Panc1 (cell line): ENCODE measurements around the gene NID1. TPM values are rescaled to one million over a fixed set of nuclear protein-coding genes. Genes with fewer than 3 reads are reported as not detected.
A peak's percentile ranks its signal among the peaks of the same experiment; 100 is the strongest.

Experiments
- ATAC-seq: fragments of 200-7000 bp; cut with Tn5 transposase; 2 replicates; pipeline ENCODE4 v1.9.1; 2020; ENCODE audit warnings: mild to moderate bottlenecking, moderate library complexity
- BruUV-seq: library from RNA; stranded (reverse); fragments of 400-500 nt; replicated peaks from 2 replicates; lab custom pipeline; 2021; lab: Mats Ljungman, UMichigan
- CTCF ChIA-PET: fragments of 300-600 bp; sonication (Branson Sonifier 250); formaldehyde crosslinking; loops from one replicate; lab custom pipeline; 2022; ENCODE audit warnings: antibody characterized with exemption; lab: Charles Lee
- POLR2A ChIA-PET: fragments of 300-600 bp; sonication (Branson Sonifier 250); formaldehyde crosslinking; loops from one replicate; lab custom pipeline; 2022; ENCODE audit warnings: antibody characterized with exemption; lab: Charles Lee
- DNase-seq: peaks from one replicate; pipeline ENCODE4 v3.0.0-alpha.2; 2010; ENCODE audit warnings: low read depth, low spot score
- H3K27ac ChIP-seq: 2 replicates; pipeline ENCODE4 v1.5.1; 2011; ENCODE audit warnings: mild to moderate bottlenecking, low read length, inconsistent platforms
- H3K27me3 ChIP-seq: fragments of 200-500 bp; sonication (Bioruptor generic); 2 replicates; pipeline ENCODE4 v1.6.0; 2014; ENCODE audit warnings: low read length, inconsistent platforms; ENCODE audit not compliant: control insufficient read depth, insufficient read depth
- H3K36me3 ChIP-seq: fragments of 200-500 bp; sonication (Bioruptor generic); 2 replicates; pipeline ENCODE4 v1.5.1; 2014; ENCODE audit warnings: inconsistent platforms, mild to moderate bottlenecking, low read length, moderate library complexity; ENCODE audit not compliant: control insufficient read depth, insufficient read depth
- H3K4me1 ChIP-seq: 2 replicates; pipeline ENCODE4 v1.5.1; 2011; ENCODE audit warnings: inconsistent platforms, mild to moderate bottlenecking, low read length, moderate library complexity; ENCODE audit not compliant: control insufficient read depth, insufficient read depth
- H3K4me3 ChIP-seq, 2 experiments: 2 replicates each; pipeline ENCODE4 v1.5.1; 2011 to 2012; ENCODE audit warnings: low read depth in 2 of 2, low read length in 2 of 2, mild to moderate bottlenecking in 2 of 2, inconsistent platforms in 1 of 2, moderate library complexity in 1 of 2
- H3K9me3 ChIP-seq: fragments of 200-500 bp; sonication (Bioruptor generic); 2 replicates; pipeline ENCODE4 v1.5.1; 2014; ENCODE audit warnings: low read depth, mild to moderate bottlenecking, inconsistent platforms, low read length, moderate library complexity; ENCODE audit not compliant: control insufficient read depth, insufficient read depth
- CTCF ChIP-seq: fragments of 450-650 bp; IDR thresholded peaks from 2 replicates; pipeline ENCODE4 v1.5.1; 2017; ENCODE audit warnings: mild to moderate bottlenecking
- POLR2AphosphoS5 ChIP-seq: IDR thresholded peaks from 2 replicates; pipeline ENCODE4 v1.6.1; 2012; ENCODE audit warnings: mild to moderate bottlenecking, low read depth, low read length, moderate library complexity
- SIN3A ChIP-seq: IDR thresholded peaks from 2 replicates; pipeline ENCODE4 v1.6.1; 2012; ENCODE audit warnings: low read depth, mild to moderate bottlenecking, low read length, moderate library complexity, borderline replicate concordance; ENCODE audit not compliant: insufficient read depth
- TCF7L2 ChIP-seq: IDR thresholded peaks from 2 replicates; pipeline ENCODE4 v1.6.1; 2011; ENCODE audit warnings: mild to moderate bottlenecking, low read depth, low read length, inconsistent platforms
- in situ Hi-C: cut with HindIII; loops from 2 replicates; pipeline ENCODE4 v1.10.0; 2016; ENCODE audit warnings: low sequenced_read_pairs, low pct_unique_long_range_greater_than_20kb
- intact Hi-C: fragments of 100-400 bp; cut with micrococcal nuclease; formaldehyde crosslinking; loops from one replicate; pipeline ENCODE4 v1.10.0; 2022; ENCODE audit not compliant: unreplicated experiment
- total RNA-seq: library from RNA; stranded (reverse); gene quantifications from one replicate; pipeline ENCODE4 v1.2.1, GENCODE V29; 2021; ENCODE audit not compliant: unreplicated experiment
- TF ChIP-seq, protein P1 (sequence below), 2 experiments: IDR thresholded peaks; 2 replicates each; pipeline ENCODE4 v1.6.1; 2011 to 2012; ENCODE audit warnings: low read depth in 2 of 2, control low read depth in 1 of 2, low read length in 1 of 2, mild to moderate bottlenecking in 1 of 2, moderate library complexity in 1 of 2; ENCODE audit not compliant: insufficient read depth in 1 of 2

NID1 gene
- total RNA-seq, 1 experiment from 2014 or later, result 89.3 TPM

GRCh38 chr1:236016782-236017400 is 48.0 kb downstream of the NID1 start:
- ATAC-seq (peak; percentile 64; the same call in 1 of the 2 replicates), DNase-seq (peak; percentile 32)
- in situ Hi-C loops, result no loop called here
- H3K4me3 ChIP-seq, result no peak overlapping the region
- H3K9me3 ChIP-seq, result no peaks in the 10 kb centered on the region
- BruUV-seq, result no TSS peak
- no peaks in the 10 kb centered on the region for H3K36me3 ChIP-seq
- POLR2A ChIA-PET, result interaction anchor here (0.6 kb wide), 1 partner anchor 10 kb away, joined by 3 read pairs; no protein-coding TSS in a partner anchor
- H3K4me1 ChIP-seq, result no peaks in the 10 kb centered on the region
- CTCF ChIA-PET, result interaction anchor here (1.1 kb wide), 1 partner anchor 49 kb away, joined by 3 read pairs; no protein-coding TSS in a partner anchor
- H3K27me3 ChIP-seq, result no peaks in the 10 kb centered on the region
- intact Hi-C loops, result no loop called here
- no peak overlapping the region for H3K27ac ChIP-seq
- TF ChIP-seq SIN3A, result no peak
- TF ChIP-seq, protein P1, sequence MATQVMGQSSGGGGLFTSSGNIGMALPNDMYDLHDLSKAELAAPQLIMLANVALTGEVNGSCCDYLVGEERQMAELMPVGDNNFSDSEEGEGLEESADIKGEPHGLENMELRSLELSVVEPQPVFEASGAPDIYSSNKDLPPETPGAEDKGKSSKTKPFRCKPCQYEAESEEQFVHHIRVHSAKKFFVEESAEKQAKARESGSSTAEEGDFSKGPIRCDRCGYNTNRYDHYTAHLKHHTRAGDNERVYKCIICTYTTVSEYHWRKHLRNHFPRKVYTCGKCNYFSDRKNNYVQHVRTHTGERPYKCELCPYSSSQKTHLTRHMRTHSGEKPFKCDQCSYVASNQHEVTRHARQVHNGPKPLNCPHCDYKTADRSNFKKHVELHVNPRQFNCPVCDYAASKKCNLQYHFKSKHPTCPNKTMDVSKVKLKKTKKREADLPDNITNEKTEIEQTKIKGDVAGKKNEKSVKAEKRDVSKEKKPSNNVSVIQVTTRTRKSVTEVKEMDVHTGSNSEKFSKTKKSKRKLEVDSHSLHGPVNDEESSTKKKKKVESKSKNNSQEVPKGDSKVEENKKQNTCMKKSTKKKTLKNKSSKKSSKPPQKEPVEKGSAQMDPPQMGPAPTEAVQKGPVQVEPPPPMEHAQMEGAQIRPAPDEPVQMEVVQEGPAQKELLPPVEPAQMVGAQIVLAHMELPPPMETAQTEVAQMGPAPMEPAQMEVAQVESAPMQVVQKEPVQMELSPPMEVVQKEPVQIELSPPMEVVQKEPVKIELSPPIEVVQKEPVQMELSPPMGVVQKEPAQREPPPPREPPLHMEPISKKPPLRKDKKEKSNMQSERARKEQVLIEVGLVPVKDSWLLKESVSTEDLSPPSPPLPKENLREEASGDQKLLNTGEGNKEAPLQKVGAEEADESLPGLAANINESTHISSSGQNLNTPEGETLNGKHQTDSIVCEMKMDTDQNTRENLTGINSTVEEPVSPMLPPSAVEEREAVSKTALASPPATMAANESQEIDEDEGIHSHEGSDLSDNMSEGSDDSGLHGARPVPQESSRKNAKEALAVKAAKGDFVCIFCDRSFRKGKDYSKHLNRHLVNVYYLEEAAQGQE (IDR thresholded peaks at IDR 0.05; ENCODE audit: insufficient read depth in 1 of 2, low read depth in 2 of 2, low read length in 1 of 2), result no peak

DNA sequence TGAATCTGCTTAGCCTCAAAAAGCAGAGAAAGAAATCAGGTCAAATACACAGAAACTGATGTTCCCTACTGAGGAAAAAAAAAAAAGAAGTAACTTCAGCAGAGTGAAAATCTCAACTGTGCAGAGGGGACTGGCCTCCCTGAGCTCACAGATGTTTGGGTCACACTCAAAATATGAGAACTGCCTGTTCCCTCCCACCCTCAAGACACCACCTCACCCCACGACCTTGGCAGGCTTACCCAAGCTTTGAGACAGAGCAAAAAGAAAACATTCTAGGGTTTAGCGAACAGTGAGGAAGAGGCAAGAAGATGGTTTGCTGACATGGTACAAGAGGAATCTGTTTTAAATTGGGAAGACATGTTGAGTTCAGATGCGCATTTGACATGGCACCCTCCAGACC is 48.8 kb downstream of the NID1 start:
- intact Hi-C loops, result no loop called here
- ATAC-seq (no peak), DNase-seq (no peak)
- BruUV-seq, result no TSS peak
- Histone ChIP-seq H3K36me3 (no peaks in the 10 kb centered on the region), H3K9me3 (no peaks in the 10 kb centered on the region), H3K27me3 (no peaks in the 10 kb centered on the region), H3K4me3 (no peak overlapping the region), H3K4me1 (no peaks in the 10 kb centered on the region), H3K27ac (no peak overlapping the region)
- POLR2A ChIA-PET, result no interaction called here
- TF ChIP-seq TCF7L2 (no peak), SIN3A (no peak), CTCF (no peak), POLR2AphosphoS5 (no peak)
- TF ChIP-seq, protein P1 (IDR thresholded peaks at IDR 0.05; ENCODE audit: insufficient read depth in 1 of 2, low read depth in 2 of 2, low read length in 1 of 2), result no peak
- in situ Hi-C loops, result no loop called here
- CTCF ChIA-PET, result interaction anchor here (0.5 to 1.1 kb wide), 2 partner anchors 50 to 419 kb away, joined by 3 read pairs; no protein-coding TSS in a partner anchor
